ENCODE data around the gene NCAPD2. TPM values are rescaled to one million over a fixed set of nuclear protein-coding genes. Genes with fewer than 3 reads are reported as not detected.
A peak's percentile ranks its signal among the peaks of the same experiment; 100 is the strongest.

The NCAPD2 gene
- total RNA-seq, 1 experiment from 2014 or later, result 266 TPM

DNA sequence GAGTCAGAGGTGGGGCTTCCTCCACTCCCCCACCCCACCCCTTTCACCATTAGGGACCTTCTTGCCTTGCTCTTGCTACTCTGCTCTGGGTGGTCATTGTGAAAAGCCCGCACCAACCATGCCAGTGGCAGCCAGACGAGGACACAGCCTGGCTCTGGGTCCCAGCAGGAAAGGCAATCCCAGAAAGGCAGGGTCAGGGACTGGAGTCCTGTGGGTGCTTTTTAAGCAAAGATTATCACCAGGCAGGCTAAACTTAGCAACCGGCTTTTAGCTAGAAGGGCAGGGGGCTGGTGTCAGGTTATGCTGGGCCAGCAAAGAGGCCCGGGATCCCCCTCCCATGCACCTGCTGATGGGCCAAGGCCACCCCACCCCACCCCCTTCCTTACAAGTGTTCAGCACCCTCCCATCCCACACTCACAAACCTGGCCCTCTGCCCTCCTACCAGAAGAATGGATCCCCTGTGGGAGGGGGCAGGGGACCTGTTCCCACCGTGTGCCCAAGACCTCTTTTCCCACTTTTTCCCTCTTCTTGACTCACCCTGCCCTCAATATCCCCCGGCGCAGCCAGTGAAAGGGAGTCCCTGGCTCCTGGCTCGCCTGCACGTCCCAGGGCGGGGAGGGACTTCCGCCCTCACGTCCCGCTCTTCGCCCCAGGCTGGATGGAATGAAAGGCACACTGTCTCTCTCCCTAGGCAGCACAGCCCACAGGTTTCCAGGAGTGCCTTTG lies 39.2 kb downstream of the NCAPD2 start:
- H3K4me1 ChIP-seq (replicated peaks; ENCODE audit: insufficient read depth), result peaks cover 64% of the 10 kb centered on the region
- intact Hi-C loops (cut with micrococcal nuclease; ENCODE audit: unreplicated experiment), result loop anchor here (1.0 to 10.0 kb wide), 9 partner anchors 7 to 548 kb away; partner anchors contain the start of gene MRPL51
- peaks cover 67% of the 10 kb centered on the region for H3K79me2 ChIP-seq (ENCODE audit: low read depth)
- peak overlapping the region; percentile 96 for H3K4me2 ChIP-seq
- no peak for TF ChIP-seq EZH2 (IDR thresholded peaks at IDR 0.05; ENCODE audit: low read depth)
- TF ChIP-seq, protein P1, sequence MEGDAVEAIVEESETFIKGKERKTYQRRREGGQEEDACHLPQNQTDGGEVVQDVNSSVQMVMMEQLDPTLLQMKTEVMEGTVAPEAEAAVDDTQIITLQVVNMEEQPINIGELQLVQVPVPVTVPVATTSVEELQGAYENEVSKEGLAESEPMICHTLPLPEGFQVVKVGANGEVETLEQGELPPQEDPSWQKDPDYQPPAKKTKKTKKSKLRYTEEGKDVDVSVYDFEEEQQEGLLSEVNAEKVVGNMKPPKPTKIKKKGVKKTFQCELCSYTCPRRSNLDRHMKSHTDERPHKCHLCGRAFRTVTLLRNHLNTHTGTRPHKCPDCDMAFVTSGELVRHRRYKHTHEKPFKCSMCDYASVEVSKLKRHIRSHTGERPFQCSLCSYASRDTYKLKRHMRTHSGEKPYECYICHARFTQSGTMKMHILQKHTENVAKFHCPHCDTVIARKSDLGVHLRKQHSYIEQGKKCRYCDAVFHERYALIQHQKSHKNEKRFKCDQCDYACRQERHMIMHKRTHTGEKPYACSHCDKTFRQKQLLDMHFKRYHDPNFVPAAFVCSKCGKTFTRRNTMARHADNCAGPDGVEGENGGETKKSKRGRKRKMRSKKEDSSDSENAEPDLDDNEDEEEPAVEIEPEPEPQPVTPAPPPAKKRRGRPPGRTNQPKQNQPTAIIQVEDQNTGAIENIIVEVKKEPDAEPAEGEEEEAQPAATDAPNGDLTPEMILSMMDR (conservative IDR thresholded peaks at IDR 0.05), result no peak
- peak overlapping the region; percentile 77 for H2AFZ ChIP-seq
- DNase-seq, result peak; percentile 78 to 87
- CTCF ChIA-PET, result interaction anchor here (0.6 to 1.0 kb wide), 3 partner anchors 72 to 544 kb away, joined by 3 read pairs; no protein-coding TSS in a partner anchor
- POLR2A ChIA-PET (ENCODE audit: unreplicated experiment), result interaction anchor here (0.5 to 1.6 kb wide), 18 partner anchors 62 to 536 kb away, joined by 3 to 18 read pairs (median 4); partner anchors contain the start of genes LTBR, PTMS, VAMP1 and ZNF384
- peak overlapping the region; percentile 97 for H3K4me3 ChIP-seq
- H3K36me3 ChIP-seq (ENCODE audit: low read depth), result peaks cover 52% of the 10 kb centered on the region
- H3K9me2 ChIP-seq (ENCODE audit: insufficient read depth), result no peaks in the 10 kb centered on the region
- no TSS peak for BruUV-seq (replicated peaks)
- no peaks in the 10 kb centered on the region for H3K9me3 ChIP-seq (ENCODE audit: insufficient read depth, low read depth)
- peak overlapping the region; percentile 83 for H3K27ac ChIP-seq
- H3K27me3 ChIP-seq (ENCODE audit: insufficient read depth, low read depth), result no peaks in the 10 kb centered on the region
- H3F3A ChIP-seq (ENCODE audit: insufficient read depth, low read depth), result peaks cover 92% of the 10 kb centered on the region
- H4K20me1 ChIP-seq (ENCODE audit: insufficient read depth), result peaks cover 34% of the 10 kb centered on the region

DNA sequence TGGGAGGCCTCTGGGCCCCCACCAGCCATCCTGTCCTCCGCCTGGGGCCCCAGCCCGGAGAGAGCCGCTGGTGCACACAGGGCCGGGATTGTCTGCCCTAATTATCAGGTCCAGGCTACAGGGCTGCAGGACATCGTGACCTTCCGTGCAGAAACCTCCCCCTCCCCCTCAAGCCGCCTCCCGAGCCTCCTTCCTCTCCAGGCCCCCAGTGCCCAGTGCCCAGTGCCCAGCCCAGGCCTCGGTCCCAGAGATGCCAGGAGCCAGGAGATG lies 39.7 kb downstream of the NCAPD2 start:
- intact Hi-C loops (cut with micrococcal nuclease; ENCODE audit: unreplicated experiment), result loop anchor here (1.0 to 10.0 kb wide), 6 partner anchors 79 to 549 kb away; no protein-coding TSS in a partner anchor
- no peak for TF ChIP-seq EZH2 (IDR thresholded peaks at IDR 0.05; ENCODE audit: low read depth)
- TF ChIP-seq, protein P1 (conservative IDR thresholded peaks at IDR 0.05), result no peak
- no peaks in the 10 kb centered on the region for H3K9me2 ChIP-seq (ENCODE audit: insufficient read depth)
- peaks cover 67% of the 10 kb centered on the region for H3K79me2 ChIP-seq (ENCODE audit: low read depth)
- H3F3A ChIP-seq (ENCODE audit: insufficient read depth, low read depth), result peaks cover 92% of the 10 kb centered on the region
- peak overlapping the region; percentile 96 for H3K4me2 ChIP-seq
- DNase-seq, result no peak
- no peaks in the 10 kb centered on the region for H3K27me3 ChIP-seq (ENCODE audit: insufficient read depth, low read depth)
- H3K9me3 ChIP-seq (ENCODE audit: insufficient read depth, low read depth), result no peaks in the 10 kb centered on the region
- peak overlapping the region; percentile 77 for H2AFZ ChIP-seq
- peaks cover 59% of the 10 kb centered on the region for H3K4me1 ChIP-seq (replicated peaks; ENCODE audit: insufficient read depth)
- BruUV-seq (replicated peaks), result no TSS peak
- POLR2A ChIA-PET (ENCODE audit: unreplicated experiment), result interaction anchor here (0.5 to 1.1 kb wide), 35 partner anchors 8 to 836 kb away, joined by 3 to 58 read pairs (median 12); partner anchors contain the start of genes LTBR, NOP2 and ZNF384
- peak overlapping the region; percentile 97 for H3K4me3 ChIP-seq
- peaks cover 39% of the 10 kb centered on the region for H4K20me1 ChIP-seq (ENCODE audit: insufficient read depth)
- peak overlapping the region; percentile 83 for H3K27ac ChIP-seq
- CTCF ChIA-PET, result interaction anchor here (0.6 to 0.9 kb wide), 2 partner anchors 33 to 157 kb away, joined by 4 to 19 read pairs; no protein-coding TSS in a partner anchor
- H3K36me3 ChIP-seq (ENCODE audit: low read depth), result peaks cover 53% of the 10 kb centered on the region

DNA sequence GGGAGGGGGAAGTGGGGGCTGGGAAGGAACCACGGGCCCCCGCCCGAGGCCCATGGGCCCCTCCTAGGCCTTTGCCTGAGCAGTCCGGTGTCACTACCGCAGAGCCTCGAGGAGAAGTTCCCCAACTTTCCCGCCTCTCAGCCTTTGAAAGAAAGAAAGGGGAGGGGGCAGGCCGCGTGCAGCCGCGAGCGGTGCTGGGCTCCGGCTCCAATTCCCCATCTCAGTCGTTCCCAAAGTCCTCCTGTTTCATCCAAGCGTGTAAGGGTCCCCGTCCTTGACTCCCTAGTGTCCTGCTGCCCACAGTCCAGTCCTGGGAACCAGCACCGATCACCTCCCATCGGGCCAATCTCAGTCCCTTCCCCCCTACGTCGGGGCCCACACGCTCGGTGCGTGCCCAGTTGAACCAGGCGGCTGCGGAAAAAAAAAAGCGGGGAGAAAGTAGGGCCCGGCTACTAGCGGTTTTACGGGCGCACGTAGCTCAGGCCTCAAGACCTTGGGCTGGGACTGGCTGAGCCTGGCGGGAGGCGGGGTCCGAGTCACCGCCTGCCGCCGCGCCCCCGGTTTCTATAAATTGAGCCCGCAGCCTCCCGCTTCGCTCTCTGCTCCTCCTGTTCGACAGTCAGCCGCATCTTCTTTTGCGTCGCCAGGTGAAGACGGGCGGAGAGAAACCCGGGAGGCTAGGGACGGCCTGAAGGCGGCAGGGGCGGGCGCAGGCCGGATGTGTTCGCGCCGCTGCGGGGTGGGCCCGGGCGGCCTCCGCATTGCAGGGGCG lies 40.2 kb downstream of the NCAPD2 start, which contains the start of gene GAPDH:
Gene GAPDH, plus strand, starts transcription at position 595 of the 772 bp plus-strand sequence. CDS start 316 bp downstream, outside the sequence.
- no TSS peak for BruUV-seq (replicated peaks)

More for the DNA sequence above, 40.2 kb downstream of the NCAPD2 start, which contains the start of gene GAPDH:
- Histone ChIP-seq H3K27me3 (ENCODE audit: insufficient read depth, low read depth) (no peaks in the 10 kb centered on the region), H4K20me1 (ENCODE audit: insufficient read depth) (peaks cover 42% of the 10 kb centered on the region), H3K4me2 (peak within 1 kb of the TSS; percentile 96), H3K9me3 (ENCODE audit: insufficient read depth, low read depth) (no peaks in the 10 kb centered on the region), H2AFZ (peak within 1 kb of the TSS; percentile 77), H3K4me1 (replicated peaks; ENCODE audit: insufficient read depth) (peaks cover 56% of the 10 kb centered on the region), H3F3A (ENCODE audit: insufficient read depth, low read depth) (peaks cover 93% of the 10 kb centered on the region), H3K27ac (peak within 1 kb of the TSS; percentile 83), H3K79me2 (ENCODE audit: low read depth) (peaks cover 67% of the 10 kb centered on the region), H3K4me3 (peak within 1 kb of the TSS; percentile 97), H3K36me3 (ENCODE audit: low read depth) (peaks cover 54% of the 10 kb centered on the region), H3K9me2 (ENCODE audit: insufficient read depth) (no peaks in the 10 kb centered on the region)
- POLR2A ChIA-PET (ENCODE audit: unreplicated experiment), result interaction anchor here (0.5 to 1.1 kb wide), 43 partner anchors 9 to 835 kb away, joined by 3 to 58 read pairs (median 9); partner anchors contain the start of genes LTBR, MLF2, NOP2 and ZNF384
- peak; percentile 96 to 98 for DNase-seq
- TF ChIP-seq, protein P1 (conservative IDR thresholded peaks at IDR 0.05), result no peak
- no peak for TF ChIP-seq EZH2 (IDR thresholded peaks at IDR 0.05; ENCODE audit: low read depth)
- intact Hi-C loops (cut with micrococcal nuclease; ENCODE audit: unreplicated experiment), result loop anchor here (1.0 to 10.0 kb wide), 8 partner anchors 64 to 549 kb away; partner anchors contain the start of gene VAMP1
- CTCF ChIA-PET, result interaction anchor here (0.6 to 0.9 kb wide), 4 partner anchors 11 to 338 kb away, joined by 3 to 19 read pairs (median 4); no protein-coding TSS in a partner anchor
